NOMO-1 treated with dmso at 0.1 percent for 144 hours (cell line): Measurements from ENCODE around the gene SMG6.

Experiments
- DNase-seq: peaks from one replicate; lab custom pipeline; 2025; ENCODE audit not compliant: unreplicated experiment; lab: John Stamatoyannopoulos, UW

SMG6 gene

DNA sequence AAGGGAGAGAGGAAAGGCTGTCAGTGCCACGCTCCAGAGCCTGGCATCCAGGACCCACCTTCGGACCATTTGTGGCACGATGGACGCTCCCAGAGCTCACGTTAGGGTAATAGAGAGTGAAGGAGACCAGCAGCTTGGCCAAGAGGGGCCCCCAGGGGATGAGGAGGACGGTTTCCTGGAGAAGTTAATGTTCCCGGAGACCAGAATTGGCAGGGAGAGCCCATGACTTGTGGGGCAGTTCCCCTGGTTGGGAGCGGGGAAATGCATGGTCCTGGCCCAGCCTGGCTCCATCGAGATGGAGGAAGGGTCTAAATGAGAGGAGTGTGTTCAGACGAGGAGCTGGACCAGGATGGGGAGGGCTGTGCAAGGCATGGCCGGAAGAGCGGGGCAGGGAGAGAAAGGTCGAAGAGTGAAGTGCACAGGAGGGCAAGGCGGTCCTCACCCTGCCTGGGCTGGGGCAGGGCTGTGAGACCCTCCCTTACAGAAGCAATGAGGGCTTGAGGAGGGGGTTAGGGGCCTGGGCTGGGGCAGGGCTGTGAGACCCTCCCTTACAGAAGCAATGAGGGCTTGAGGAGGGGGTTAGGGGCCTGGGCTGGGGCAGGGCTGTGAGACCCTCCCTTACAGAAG, 251.5 kb downstream of the SMG6 start:
- no peak for DNase-seq

DNA sequence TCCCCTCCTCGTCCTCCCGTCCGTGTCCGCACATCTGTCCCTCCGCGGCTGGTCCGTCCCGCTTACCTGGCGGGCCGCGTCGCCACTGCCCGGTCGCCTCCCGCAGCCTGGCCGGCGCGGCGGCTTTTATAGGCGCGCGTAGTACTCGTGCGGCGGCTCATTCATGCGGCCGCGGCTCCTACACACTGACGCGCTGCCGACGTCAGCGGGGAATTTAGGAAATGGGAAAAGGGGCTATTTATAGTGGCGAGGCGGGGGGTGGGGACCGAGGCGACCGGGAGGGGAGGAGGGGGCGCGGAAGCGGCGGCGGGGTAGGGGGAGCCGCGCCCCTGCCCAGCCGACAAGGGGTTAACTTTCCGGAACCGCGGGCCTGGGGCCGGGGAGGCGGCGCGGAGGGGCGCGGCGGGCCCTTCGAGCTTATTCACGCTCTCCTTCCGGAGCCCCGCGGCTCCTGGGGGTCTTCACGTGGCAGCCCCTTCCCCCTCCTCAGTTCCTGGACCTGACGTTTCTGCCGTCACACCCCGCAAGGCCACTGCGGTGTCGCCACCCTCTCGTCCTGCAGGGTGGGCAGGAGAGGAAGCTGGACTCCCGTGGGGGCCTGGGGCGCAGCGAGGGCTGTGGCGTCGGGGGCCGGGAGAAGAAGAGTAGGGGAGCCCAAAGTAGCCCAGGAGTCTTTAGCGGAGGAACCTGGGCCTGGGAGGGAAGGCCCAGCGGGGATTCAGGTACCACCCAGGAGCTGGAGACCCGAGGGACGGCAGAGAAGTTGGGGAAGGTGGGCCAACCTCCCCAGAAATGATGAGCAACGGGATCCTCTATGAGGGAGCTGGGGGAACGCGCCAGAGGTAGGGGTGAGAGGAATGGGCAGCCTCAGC, 252.3 kb downstream of the SMG6 start:
- DNase-seq = no peak

DNA sequence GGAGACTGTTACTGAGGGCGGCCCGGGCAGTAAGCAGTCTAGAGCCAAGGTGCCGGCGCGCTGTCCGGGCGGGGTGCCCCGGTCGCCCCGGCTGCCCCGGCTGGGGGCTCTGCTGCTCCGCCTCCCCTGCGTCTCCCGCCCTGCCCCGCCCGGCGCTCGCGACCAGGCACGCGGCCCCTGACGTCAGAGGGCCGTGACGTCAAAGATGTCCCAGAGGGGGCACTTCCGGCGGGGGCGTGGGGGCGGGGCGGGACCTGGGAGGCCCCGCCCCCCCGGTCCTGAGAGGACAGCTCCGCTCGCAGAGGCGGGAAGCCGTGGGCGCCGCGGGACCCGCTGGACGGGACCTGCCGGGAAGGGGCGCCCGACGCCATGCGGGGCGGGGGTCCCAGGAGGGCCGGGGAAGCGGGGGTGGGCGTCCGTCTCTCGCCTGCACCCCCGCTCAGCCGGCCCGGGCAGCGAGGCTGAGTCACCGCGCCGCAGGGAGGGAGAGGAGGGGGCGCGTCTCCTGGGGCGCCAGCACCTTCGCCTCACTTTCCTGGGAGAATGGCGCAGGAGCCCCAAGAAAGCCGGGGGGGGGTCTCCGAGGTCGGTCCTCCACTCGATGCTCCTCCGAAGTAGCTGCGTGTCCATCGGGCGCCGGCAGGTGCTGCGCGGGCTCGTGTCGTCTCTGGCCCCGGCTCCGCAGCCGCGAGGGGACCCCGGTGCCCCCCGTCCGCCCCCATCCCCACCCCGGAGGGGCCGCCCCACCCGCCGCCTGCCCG, 253.1 kb downstream of the SMG6 start:
- no peak for DNase-seq

DNA sequence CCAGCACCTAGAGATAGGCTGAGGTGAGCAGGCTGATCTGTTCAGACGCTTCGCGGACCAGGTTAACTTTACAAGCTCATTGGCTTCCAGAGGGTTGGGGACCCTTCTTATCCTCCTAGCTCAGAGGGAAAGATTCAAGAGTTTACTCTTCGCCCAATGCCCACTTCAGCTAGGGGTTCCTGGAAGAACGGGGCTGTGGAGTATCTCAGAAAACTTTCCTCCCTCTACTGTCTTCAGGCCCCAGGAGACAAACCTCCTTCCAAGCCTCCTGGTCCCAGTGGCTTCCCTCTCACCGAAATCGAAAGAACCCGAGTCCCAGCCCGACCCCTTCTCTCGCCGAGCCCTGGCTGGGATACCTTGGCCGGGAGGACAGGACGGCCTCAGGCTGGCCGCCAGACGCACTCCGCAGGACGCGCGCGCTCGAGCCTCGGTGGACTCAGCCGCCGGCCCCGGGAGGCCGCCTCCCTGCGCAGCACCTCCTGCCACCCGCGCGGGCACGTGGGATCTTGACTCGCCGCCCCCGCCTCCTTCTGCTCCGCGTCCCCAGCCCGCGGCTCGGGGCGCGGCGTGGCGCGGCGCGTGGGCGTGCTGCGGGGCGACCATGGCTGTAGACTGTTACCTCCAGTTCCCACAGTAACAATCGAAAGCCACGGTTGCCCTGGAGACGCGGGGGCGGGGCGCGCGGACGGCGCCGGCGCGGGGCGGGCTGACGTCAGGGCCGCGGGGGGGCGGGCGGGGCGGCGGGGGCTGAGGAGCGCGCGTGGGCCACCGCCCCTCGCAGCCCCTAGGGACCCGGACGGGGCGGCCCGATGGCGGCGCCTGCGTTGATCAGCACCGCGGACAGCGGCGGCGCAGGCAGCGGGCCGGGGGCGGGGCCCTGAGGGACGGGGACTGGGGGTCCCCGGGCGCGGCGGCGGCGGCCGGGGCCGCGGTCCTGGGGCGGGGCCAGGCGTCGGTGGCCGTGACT, 254.0 kb downstream of the SMG6 start:
- no peak for DNase-seq

DNA sequence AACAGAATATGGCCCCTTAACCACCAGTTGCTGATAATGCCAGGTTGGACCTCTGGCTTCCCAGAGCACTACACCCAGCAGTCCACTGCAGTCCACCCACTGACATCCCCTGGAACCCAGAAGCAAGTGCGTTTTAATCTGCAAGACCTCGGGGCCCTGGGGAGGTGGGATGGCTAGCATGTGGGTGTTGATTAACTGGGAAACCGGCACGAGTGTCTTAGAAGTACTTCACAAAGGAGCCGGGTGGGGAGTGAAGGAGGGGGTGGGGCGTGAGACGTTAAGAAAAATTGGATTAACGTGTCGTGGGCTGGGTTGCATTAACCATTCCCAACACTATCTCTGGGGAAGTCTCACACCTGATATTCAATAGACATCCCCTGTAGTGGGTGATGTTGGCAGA, 254.8 kb downstream of the SMG6 start:
- DNase-seq = no peak

DNA sequence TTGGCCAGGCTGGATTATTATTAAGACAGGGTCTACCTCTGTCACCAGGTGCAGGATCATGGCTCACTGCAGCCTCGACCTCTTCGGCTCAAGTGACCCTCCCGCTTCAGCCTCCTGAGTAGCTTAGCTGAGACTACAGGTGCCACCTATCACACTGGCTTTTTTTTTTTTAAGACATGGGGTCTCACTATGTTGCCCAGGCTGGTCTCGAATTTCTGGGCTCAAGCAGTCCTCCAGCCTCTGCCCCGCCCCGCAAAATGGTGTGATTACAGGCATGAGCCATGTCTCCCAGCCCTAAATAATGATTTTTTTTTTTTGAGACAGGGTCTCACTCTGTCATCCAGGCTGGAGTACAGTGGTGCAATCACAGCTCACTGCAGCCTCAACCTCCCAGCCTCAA, 256.0 kb downstream of the SMG6 start:
- DNase-seq = no peak

DNA sequence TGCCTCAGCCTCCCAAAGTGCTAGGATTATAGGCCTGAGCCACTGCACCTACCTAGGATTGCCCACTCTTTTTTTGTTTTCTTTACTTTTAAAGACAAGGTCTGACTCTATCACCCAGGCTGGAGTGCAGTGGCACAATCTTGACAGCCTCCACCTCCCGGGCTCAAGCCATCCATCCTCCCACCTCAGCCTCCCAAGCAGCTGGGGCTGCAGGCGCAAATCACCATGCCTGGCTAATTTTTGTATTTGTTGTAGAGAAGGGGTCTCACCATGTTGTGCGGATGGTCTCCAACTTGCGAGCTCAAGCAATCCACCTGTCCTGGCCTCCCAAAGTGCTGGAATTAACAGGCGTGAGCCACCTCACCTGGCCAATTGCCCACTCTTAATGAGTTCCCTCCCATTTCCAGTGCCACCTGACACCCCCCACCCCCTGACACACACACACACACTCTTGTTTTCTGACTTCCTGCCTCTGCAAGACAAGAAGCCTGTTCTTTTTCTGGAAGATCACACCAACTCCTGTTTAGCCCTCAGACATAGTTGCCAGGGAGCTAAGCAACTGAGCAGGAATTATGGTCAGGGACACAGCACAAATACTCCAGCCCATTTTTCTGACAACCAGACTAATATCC, 259.2 kb downstream of the SMG6 start:
- DNase-seq = no peak

DNA sequence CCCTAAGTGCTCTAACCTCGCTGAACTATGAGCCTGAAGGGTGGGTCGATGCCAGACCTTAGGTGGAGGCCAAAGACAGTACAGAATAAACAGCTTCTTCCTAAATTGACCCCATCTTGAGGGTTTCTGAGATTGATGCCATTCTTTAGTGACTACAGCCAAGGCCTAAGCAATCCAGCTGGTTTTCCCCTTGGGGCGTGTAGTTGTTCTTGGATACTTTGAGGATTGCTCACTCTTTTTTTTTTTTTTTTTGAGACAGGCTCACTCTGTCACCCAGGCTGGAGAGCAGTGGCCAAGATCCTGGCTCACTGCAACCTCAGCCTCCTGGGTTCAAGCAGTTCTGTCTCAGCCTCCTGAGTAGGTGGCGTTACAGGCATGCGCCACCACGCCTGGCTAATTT, 259.8 kb downstream of the SMG6 start:
- no peak for DNase-seq

DNA sequence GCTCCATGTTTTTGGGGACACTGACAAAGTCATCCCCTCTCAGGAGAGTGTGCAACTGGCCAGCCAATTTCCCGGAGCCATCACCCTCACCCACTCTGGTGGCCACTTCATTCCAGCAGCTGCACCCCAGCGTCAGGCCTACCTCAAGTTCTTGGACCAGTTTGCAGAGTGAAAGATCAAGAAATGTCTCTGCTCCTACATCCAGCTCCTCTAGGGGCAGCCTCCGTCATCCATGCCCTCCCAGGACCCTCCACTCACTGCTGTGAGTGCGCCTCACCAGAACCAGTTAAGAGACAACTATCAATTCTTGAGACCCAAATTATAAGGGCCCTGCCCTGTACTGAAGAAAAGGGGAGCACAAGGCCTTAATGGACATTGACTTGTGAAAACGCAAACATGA, 260.7 kb downstream of the SMG6 start:
- no peak for DNase-seq

DNA sequence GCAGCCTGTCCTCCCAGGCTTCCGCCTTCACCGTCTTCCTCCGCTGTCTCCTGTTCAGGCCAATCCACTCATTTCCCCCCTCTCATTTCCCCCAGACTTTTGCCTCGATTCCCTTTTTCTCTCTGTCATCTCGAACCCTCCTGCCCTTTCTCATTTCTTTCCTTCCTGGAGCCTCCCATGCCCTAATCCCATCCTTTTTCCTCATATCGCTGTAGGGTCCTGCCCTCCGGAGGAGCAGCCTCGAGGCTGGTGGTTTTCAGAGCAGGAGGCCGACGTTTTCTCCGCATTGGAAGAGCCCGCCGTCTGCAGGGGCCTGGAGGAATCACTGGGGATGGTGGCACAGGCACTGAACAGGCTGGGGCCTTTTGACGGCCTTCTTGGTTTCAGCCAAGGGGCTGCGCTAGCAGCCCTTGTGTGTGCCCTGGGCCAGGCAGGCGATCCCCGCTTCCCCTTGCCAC, 261.2 kb downstream of the SMG6 start:
- no peak for DNase-seq

DNA sequence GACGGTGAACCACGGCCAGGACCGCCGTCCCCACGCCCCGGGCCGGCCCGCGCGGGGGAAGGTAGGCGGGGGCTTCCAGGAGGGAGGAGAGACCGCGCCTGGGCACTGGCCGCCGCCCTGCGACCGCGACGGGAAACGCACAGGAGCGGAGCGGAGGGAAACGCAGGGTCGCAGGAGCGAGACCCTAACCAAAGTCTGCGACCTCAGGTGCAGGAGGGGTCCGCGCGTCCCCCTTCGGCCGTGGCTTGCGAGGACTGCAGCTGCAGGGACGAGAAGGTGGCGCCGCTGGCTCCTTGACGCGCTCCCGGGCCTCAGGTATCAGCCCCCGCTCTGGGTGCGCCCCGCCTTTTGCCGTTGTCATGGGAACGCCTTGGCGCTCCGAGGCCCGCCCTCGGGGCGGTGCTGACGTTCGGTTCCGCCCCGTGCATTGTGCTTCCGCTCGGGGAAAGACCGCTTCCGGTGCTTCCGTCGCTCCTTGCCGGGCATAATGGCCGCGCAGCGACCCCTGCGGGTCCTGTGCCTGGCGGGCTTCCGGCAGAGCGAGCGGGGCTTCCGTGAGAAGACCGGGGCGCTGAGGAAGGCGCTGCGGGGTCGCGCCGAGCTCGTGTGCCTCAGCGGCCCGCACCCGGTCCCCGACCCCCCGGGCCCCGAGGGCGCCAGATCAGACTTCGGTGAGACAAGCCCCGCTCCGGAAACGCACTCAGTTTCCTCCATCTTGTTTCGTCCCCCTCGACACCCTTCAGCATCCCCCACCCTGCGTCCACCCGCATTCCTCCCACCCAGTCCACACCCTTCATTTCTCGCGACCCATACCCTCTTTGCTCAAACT, 261.8 kb downstream of the SMG6 start, which contains the start of gene OVCA2:
OVCA2 (plus strand) TSS at position 462 of the 829 bp plus-strand sequence; CDS start at position 488, 26 bp downstream.
- peak; percentile 90 for DNase-seq

DNA sequence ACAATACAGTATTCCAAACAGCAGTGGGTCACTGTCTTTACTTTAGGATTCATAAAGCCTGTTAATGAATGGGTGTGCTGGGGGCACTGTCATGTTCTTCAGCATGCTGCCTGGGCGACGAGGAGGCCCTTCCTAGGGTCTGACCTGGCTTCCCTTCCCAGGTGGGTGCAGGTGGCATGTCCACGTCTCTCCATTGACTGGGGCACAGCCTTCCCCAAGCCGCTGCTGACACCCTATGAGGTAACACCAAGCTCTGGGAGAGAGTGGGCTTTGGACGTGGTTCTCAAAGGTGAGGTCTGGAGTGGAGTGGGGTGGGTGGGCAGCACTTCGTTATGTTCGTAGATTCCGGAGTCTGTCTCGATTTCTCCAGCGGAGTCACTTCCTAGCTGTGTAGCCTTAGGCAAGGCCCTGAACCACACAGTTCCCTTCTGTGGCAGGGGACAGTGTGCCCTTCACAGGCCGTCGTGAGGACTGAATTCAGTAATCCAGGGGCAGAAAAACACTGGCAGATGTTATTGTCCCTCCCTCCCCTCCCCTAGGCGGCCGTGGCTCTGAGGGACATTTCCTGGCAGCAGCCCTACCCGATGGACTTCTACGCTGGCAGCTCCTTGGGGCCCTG, 262.5 kb downstream of the SMG6 start:
- no peak for DNase-seq

DNA sequence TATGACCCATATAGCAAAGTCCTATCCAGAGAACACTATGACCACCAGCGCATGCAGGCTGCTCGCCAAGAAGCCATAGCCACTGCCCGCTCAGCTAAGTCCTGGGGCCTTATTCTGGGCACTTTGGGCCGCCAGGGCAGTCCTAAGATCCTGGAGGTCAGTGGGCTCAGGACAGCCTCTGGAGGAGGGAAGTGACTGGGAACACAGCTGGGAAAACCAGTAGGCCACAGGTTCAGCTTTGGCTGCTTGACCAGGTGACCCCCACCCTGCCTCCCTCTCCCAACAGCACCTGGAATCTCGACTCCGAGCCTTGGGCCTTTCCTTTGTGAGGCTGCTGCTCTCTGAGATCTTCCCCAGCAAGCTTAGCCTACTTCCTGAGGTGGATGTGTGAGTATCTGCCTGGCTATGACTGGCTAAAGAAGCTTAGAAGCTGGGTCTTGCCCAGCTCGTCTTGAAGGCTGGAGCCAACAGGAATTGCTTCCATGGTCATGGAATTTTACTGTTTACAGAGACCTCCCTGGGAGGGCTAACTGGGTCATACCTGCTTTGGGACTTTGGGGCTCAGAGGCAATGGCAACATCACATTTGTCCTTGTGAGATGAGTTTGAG, 263.3 kb downstream of the SMG6 start:
- DNase-seq = no peak

DNA sequence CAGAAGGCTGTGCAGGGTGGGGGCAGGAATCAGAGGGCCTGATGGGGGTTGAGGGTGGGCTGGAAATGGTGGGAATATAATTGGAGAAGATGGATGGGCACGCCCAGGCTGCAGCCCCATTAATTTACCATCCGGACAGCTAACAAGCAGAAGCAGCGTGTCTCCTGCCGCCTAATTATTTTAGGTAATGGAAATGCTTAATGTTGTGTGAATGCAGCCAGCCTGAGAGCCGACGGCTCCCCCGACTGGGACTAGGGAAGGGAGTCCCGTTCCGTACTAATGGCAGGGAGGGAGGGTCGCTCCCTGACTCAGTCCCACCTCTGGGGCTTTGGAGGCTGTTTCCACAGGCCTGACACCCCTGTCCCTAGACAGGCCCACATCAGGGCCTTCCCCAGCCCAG, 266.4 kb downstream of the SMG6 start:
- DNase-seq = no peak

DNA sequence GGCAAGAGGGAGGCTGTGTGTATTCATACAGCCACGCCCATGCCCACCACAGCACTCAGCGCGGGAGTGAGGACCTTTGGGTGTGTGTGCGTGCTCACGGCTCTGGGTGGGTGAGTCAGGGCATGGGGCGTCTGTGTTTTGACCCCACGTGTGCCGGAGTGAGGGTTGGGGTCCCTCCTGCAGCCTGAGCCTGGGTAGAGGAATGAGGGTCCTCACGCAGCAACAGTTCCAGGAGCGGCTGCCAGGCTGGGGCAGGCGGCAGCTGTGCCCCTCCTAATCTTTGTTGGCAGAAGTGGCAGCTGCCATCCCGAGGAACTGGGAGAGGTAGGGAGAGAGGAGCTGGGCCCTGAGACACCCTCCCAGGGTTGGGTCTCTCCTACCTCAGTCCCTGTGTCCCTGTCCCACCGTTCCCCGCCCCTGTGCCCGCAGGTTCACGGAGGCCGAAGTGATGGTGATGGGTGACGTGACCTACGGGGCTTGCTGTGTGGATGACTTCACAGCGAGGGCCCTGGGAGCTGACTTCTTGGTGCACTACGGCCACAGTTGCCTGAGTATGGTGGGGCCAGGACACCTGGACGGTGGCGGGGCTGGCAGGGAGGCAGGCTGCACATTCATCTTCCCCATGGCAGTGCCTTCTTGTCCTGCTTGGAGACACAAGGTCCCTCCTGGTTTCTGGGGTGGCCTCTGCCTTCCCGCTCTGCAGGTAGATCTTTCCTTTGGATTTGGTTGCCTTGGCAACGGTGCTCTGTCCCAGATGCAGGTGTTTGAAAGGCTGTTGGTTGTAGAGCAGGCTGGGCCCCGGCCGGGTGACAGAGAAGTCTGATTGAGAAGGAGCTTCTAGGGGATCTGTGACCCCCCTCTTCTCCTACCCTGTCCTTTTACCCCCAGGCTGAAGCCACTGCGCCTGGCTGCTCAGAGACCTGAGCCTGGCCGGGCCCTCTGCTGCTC, 267.8 kb downstream of the SMG6 start:
- DNase-seq = no peak

DNA sequence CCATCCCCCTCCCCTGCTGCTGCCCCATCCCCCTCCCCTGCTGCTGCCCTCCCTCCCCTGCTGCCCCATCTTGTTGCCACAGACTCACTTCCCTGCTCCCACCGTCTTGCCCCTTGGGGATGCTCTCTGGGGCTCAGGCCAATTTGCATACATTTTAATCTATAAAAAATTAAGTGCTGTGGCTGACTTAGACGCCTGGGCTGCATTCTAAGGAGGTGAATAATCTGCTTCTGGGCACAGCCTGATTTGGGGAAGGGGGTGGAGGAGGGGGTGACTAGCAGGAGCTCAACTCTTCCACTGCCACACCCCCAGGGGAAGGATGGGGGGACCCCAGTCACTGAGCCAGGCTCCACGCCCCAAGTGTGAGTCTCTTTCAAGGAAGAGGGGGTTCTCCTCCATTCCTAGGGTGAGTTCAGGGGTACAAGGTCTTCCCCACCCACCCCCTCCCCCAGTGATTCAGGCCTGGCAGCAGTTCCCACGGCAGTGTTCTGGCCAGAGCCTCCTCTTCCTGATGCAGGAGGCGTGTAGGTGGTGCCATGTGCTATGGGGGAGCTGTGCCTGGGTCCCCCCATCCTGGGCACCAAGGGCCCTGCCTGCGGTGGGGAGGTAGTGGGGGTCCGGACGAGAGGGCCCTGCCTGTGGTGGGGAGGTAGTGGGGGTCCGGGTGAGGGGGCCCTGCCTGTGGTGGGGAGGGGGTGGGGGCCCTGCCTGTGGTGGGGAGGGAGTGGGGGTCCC, 268.6 kb downstream of the SMG6 start:
- no peak for DNase-seq

DNA sequence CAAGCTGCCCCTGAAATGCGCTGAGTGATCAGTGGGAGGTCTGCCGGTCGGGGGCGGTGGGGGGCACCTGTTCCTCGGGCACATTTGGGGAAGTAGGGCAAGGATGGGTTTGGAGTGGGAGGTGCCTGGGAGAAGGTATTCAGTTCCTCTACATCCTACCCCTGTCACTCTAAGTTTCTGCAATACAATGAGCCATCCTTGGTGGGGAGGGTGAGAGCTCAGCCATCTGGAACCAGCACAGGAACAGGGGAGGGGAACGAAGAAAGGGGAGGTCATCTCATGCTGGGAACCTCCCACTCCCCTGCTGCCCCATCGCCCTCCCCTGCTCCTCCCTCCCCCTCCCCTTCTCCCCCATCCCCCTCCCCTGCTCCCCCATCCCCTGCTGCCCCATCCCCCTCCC, 269.4 kb downstream of the SMG6 start:
- no peak for DNase-seq
